SK-N-SH treated with all-trans-retinoic acid at 6 μM for 48 hours (cell line): ENCODE results near the gene TOR3A.

Experiments
- ATAC-seq: fragments of 200-7000 bp; cut with Tn5 transposase; 3 replicates; pipeline ENCODE4 v1.9.1; 2020; ENCODE audit warnings: mild to moderate bottlenecking, moderate library complexity
- ARNTL ChIP-seq: fragments of 450-650 bp; formaldehyde crosslinking; IDR thresholded peaks from 2 replicates; pipeline ENCODE4 v1.5.0; 2020; ENCODE audit warnings: low read depth, mild to moderate bottlenecking, moderate library complexity, borderline replicate concordance
- BACH2 ChIP-seq: fragments of 250-450 bp; sonication (Bioruptor Pico); IDR thresholded peaks from 2 replicates; pipeline ENCODE4 v1.9.0; 2021; ENCODE audit warnings: mild to moderate bottlenecking, borderline replicate concordance
- CSDC2 ChIP-seq: fragments of 250-450 bp; sonication (Bioruptor Pico); IDR thresholded peaks from 2 replicates; pipeline ENCODE4 v1.5.0; 2020; ENCODE audit warnings: mild to moderate bottlenecking, moderate library complexity
- ESRRG ChIP-seq: fragments of 250-450 bp; sonication (Bioruptor Pico); IDR thresholded peaks from 2 replicates; pipeline ENCODE4 v1.6.1; 2021; ENCODE audit warnings: mild to moderate bottlenecking
- GLIS3 ChIP-seq: fragments of 250-450 bp; sonication (Bioruptor Pico); IDR thresholded peaks from 2 replicates; pipeline ENCODE4 v1.5.0; 2020; ENCODE audit warnings: mild to moderate bottlenecking, moderate library complexity
- ISL1 ChIP-seq: fragments of 250-450 bp; sonication (Bioruptor Pico); IDR thresholded peaks from 2 replicates; pipeline ENCODE4 v2.1.2; 2022; ENCODE audit warnings: mild to moderate bottlenecking, moderate library complexity
- OSR1 ChIP-seq: fragments of 250-450 bp; sonication (Bioruptor Pico); IDR thresholded peaks from 2 replicates; pipeline ENCODE4 v1.8.0; 2022; ENCODE audit warnings: moderate library complexity, mild to moderate bottlenecking, inconsistent platforms
- PPARA ChIP-seq: fragments of 250-450 bp; sonication (Bioruptor Pico); IDR thresholded peaks from 2 replicates; pipeline ENCODE4 v1.5.0; 2020; ENCODE audit warnings: mild to moderate bottlenecking, borderline replicate concordance
- RARB ChIP-seq: fragments of 250-450 bp; sonication (Bioruptor Pico); IDR thresholded peaks from 2 replicates; pipeline ENCODE4 v1.8.0; 2021; ENCODE audit warnings: mild to moderate bottlenecking, moderate library complexity
- SNAI2 ChIP-seq: fragments of 250-450 bp; sonication (Bioruptor Pico); IDR thresholded peaks from 2 replicates; pipeline ENCODE4 v1.5.0; 2020; ENCODE audit warnings: mild to moderate bottlenecking, moderate library complexity
- TCF4 ChIP-seq: fragments of 250-450 bp; sonication (Bioruptor Pico); IDR thresholded peaks from 2 replicates; pipeline ENCODE4 v1.8.0; 2021; ENCODE audit warnings: mild to moderate bottlenecking, moderate library complexity, borderline replicate concordance
- TOX ChIP-seq: fragments of 250-450 bp; sonication (Bioruptor Pico); IDR thresholded peaks from 2 replicates; pipeline ENCODE4 v1.8.0; 2021; ENCODE audit warnings: mild to moderate bottlenecking, moderate library complexity, borderline replicate concordance
- ZC3H10 ChIP-seq: fragments of 250-450 bp; sonication (Bioruptor Pico); IDR thresholded peaks from 2 replicates; pipeline ENCODE4 v1.5.1; 2021; ENCODE audit warnings: mild to moderate bottlenecking, moderate library complexity
- ZFP3 ChIP-seq: fragments of 250-450 bp; sonication (Bioruptor Pico); IDR thresholded peaks from 2 replicates; pipeline ENCODE4 v1.5.0; 2020; ENCODE audit warnings: mild to moderate bottlenecking, moderate library complexity
- ZNF565 ChIP-seq: fragments of 450-650 bp; formaldehyde crosslinking; conservative IDR thresholded peaks from 2 replicates; pipeline ENCODE4 v1.5.0; 2020; ENCODE audit warnings: low read depth, mild to moderate bottlenecking, moderate library complexity
- ZNF8 ChIP-seq: fragments of 450-650 bp; formaldehyde crosslinking; IDR thresholded peaks from 2 replicates; pipeline ENCODE4 v1.5.0; 2020; ENCODE audit warnings: mild to moderate bottlenecking, moderate library complexity
- TF ChIP-seq, protein P1 (sequence below): fragments of 250-450 bp; sonication (Bioruptor Pico); IDR thresholded peaks from 2 replicates; pipeline ENCODE4 v1.5.1; 2020; ENCODE audit warnings: low read depth, mild to moderate bottlenecking, moderate library complexity
- TF ChIP-seq, protein P2 (sequence below): fragments of 250-450 bp; sonication (Bioruptor Pico); IDR thresholded peaks from 2 replicates; pipeline ENCODE4 v1.8.0; 2020; ENCODE audit warnings: mild to moderate bottlenecking, moderate library complexity, borderline replicate concordance
- TF ChIP-seq, protein P3 (sequence below): fragments of 250-450 bp; sonication (Bioruptor Pico); IDR thresholded peaks from 2 replicates; pipeline ENCODE4 v1.5.1; 2021; ENCODE audit warnings: mild to moderate bottlenecking, moderate library complexity
- TF ChIP-seq, protein P4 (sequence below): fragments of 250-450 bp; sonication (Bioruptor Pico); IDR thresholded peaks from 2 replicates; pipeline ENCODE4 v1.5.0; 2020; ENCODE audit warnings: mild to moderate bottlenecking, moderate library complexity
- TF ChIP-seq, protein P5 (sequence below): fragments of 250-450 bp; sonication (Bioruptor Pico); IDR thresholded peaks from 2 replicates; pipeline ENCODE4 v1.8.0; 2021; ENCODE audit warnings: low read depth, mild to moderate bottlenecking, moderate library complexity, borderline replicate concordance

TOR3A gene

DNA sequence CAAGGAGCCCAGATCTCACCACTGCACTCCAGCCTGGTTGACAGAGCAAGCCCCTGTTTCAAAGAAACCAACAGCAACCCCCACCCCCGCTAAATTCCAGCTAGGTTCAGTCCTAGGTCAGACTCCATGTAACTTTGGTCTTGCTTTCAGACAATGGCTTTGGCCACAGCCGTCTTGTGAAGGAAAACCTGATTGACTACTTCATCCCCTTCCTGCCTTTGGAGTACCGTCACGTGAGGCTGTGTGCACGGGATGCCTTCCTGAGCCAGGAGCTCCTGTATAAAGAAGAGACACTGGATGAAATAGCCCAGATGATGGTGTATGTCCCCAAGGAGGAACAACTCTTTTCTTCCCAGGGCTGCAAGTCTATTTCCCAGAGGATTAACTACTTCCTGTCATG is 12.9 kb downstream of the TOR3A start:
- no peak for ATAC-seq
- no peak for TF ChIP-seq SNAI2 (CRISPR knock-in tag)
- TF ChIP-seq TOX (CRISPR knock-in tag), result no peak
- TF ChIP-seq BACH2, result no peak
- TF ChIP-seq, protein P1, sequence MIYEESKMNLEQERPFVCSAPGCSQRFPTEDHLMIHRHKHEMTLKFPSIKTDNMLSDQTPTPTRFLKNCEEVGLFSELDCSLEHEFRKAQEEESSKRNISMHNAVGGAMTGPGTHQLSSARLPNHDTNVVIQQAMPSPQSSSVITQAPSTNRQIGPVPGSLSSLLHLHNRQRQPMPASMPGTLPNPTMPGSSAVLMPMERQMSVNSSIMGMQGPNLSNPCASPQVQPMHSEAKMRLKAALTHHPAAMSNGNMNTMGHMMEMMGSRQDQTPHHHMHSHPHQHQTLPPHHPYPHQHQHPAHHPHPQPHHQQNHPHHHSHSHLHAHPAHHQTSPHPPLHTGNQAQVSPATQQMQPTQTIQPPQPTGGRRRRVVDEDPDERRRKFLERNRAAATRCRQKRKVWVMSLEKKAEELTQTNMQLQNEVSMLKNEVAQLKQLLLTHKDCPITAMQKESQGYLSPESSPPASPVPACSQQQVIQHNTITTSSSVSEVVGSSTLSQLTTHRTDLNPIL, result no peak
- TF ChIP-seq ZNF565 (CRISPR knock-in tag), result no peak
- TF ChIP-seq, protein P2, sequence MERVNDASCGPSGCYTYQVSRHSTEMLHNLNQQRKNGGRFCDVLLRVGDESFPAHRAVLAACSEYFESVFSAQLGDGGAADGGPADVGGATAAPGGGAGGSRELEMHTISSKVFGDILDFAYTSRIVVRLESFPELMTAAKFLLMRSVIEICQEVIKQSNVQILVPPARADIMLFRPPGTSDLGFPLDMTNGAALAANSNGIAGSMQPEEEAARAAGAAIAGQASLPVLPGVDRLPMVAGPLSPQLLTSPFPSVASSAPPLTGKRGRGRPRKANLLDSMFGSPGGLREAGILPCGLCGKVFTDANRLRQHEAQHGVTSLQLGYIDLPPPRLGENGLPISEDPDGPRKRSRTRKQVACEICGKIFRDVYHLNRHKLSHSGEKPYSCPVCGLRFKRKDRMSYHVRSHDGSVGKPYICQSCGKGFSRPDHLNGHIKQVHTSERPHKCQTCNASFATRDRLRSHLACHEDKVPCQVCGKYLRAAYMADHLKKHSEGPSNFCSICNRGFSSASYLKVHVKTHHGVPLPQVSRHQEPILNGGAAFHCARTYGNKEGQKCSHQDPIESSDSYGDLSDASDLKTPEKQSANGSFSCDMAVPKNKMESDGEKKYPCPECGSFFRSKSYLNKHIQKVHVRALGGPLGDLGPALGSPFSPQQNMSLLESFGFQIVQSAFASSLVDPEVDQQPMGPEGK, result no peak
- TF ChIP-seq ARNTL (CRISPR knock-in tag), result no peak

DNA sequence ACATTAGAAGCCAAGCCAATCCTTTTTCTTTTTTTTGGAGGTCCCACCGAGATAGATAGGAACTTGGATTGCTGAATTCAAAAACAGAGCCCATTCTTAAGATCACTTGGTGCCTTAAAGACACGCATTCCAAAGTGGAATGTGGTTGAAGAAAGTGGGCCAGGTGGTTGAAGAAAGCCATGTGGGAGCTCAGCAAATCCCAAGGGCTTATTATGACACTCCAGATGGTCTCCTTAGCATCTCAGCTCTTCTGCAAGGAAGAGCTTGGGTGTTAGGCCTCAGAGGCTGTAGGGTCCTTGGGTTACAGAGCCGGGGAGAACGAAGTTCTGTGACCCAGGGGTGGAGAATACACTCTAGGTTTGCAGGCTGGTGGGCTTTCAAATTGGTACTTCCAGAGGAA is 13.5 kb downstream of the TOR3A start:
- TF ChIP-seq ZC3H10 (CRISPR knock-in tag), result no peak
- no peak for TF ChIP-seq ESRRG (CRISPR knock-in tag)
- TF ChIP-seq RARB (CRISPR knock-in tag), result no peak
- TF ChIP-seq, protein P2, result no peak
- TF ChIP-seq ZNF8, result no peak
- no peak for TF ChIP-seq ZNF565 (CRISPR knock-in tag)
- no peak for TF ChIP-seq TCF4 (CRISPR knock-in tag)
- TF ChIP-seq TOX (CRISPR knock-in tag), result no peak
- TF ChIP-seq, protein P1, result no peak
- no peak for TF ChIP-seq OSR1 (CRISPR knock-in tag)
- TF ChIP-seq, protein P3, sequence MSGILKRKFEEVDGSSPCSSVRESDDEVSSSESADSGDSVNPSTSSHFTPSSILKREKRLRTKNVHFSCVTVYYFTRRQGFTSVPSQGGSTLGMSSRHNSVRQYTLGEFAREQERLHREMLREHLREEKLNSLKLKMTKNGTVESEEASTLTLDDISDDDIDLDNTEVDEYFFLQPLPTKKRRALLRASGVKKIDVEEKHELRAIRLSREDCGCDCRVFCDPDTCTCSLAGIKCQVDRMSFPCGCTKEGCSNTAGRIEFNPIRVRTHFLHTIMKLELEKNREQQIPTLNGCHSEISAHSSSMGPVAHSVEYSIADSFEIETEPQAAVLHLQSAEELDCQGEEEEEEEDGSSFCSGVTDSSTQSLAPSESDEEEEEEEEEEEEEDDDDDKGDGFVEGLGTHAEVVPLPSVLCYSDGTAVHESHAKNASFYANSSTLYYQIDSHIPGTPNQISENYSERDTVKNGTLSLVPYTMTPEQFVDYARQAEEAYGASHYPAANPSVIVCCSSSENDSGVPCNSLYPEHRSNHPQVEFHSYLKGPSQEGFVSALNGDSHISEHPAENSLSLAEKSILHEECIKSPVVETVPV, result no peak
- TF ChIP-seq PPARA (CRISPR knock-in tag), result no peak
- TF ChIP-seq, protein P4, sequence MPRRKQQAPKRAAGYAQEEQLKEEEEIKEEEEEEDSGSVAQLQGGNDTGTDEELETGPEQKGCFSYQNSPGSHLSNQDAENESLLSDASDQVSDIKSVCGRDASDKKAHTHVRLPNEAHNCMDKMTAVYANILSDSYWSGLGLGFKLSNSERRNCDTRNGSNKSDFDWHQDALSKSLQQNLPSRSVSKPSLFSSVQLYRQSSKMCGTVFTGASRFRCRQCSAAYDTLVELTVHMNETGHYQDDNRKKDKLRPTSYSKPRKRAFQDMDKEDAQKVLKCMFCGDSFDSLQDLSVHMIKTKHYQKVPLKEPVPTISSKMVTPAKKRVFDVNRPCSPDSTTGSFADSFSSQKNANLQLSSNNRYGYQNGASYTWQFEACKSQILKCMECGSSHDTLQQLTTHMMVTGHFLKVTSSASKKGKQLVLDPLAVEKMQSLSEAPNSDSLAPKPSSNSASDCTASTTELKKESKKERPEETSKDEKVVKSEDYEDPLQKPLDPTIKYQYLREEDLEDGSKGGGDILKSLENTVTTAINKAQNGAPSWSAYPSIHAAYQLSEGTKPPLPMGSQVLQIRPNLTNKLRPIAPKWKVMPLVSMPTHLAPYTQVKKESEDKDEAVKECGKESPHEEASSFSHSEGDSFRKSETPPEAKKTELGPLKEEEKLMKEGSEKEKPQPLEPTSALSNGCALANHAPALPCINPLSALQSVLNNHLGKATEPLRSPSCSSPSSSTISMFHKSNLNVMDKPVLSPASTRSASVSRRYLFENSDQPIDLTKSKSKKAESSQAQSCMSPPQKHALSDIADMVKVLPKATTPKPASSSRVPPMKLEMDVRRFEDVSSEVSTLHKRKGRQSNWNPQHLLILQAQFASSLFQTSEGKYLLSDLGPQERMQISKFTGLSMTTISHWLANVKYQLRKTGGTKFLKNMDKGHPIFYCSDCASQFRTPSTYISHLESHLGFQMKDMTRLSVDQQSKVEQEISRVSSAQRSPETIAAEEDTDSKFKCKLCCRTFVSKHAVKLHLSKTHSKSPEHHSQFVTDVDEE, result no peak
- TF ChIP-seq, protein P5, sequence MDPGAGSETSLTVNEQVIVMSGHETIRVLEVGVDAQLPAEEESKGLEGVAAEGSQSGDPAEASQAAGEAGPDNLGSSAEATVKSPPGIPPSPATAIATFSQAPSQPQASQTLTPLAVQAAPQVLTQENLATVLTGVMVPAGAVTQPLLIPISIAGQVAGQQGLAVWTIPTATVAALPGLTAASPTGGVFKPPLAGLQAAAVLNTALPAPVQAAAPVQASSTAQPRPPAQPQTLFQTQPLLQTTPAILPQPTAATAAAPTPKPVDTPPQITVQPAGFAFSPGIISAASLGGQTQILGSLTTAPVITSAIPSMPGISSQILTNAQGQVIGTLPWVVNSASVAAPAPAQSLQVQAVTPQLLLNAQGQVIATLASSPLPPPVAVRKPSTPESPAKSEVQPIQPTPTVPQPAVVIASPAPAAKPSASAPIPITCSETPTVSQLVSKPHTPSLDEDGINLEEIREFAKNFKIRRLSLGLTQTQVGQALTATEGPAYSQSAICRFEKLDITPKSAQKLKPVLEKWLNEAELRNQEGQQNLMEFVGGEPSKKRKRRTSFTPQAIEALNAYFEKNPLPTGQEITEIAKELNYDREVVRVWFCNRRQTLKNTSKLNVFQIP, result no peak
- TF ChIP-seq ISL1 (CRISPR knock-in tag), result no peak

DNA sequence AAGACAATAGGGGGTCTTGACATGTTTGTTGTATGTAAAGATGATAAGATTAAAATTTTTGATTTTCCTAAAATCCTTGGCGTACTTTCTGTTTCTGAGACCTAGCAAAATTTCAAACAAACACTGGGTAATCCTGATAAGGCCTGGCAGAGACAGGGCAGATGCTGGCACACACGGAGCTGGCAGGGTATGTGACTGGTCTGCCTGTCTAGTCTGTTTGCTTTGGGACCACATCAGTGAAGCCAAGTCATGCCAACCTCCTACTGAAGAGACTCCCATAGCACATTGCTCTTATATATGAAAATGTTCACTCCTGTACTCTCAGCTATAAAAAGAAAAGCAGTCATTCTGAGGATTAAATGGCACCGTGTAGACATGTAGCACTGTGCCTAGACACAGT is 14.1 kb downstream of the TOR3A start:
- ATAC-seq, result no peak
- TF ChIP-seq SNAI2 (CRISPR knock-in tag) (no peak), PPARA (CRISPR knock-in tag) (no peak), ISL1 (CRISPR knock-in tag) (no peak), ESRRG (CRISPR knock-in tag) (no peak), RARB (CRISPR knock-in tag) (no peak), TOX (CRISPR knock-in tag) (no peak), TCF4 (CRISPR knock-in tag) (no peak), BACH2 (no peak), ZFP3 (CRISPR knock-in tag) (no peak), GLIS3 (CRISPR knock-in tag) (no peak), OSR1 (CRISPR knock-in tag) (no peak), CSDC2 (CRISPR knock-in tag) (no peak), ZNF8 (no peak)
- TF ChIP-seq, protein P2, result no peak
- TF ChIP-seq, protein P5, result no peak

More for the DNA sequence above, 13.5 kb downstream of the TOR3A start:
- no peak for ATAC-seq
